Neuronal stem cell (in vitro differentiated cells): ENCODE data around the gene PTPRG.

ENCODE experiments used
- DNase-seq: peaks from one replicate; pipeline ENCODE4 v3.0.0-alpha.2; 2013; ENCODE audit warnings: low spot score
- H2AFZ ChIP-seq: one replicate; pipeline ENCODE4 v1.6.1; 2013; ENCODE audit warnings: mild to moderate bottlenecking, low read length, inconsistent platforms
- H2AK5ac ChIP-seq: 2 replicates; pipeline ENCODE4 v1.6.1; 2013; ENCODE audit warnings: low read depth, mild to moderate bottlenecking, inconsistent platforms, low read length, moderate library complexity, mixed read lengths
- H2BK120ac ChIP-seq: 2 replicates; pipeline ENCODE4 v1.6.1; 2013; ENCODE audit warnings: low read depth, mild to moderate bottlenecking, inconsistent platforms, low read length, moderate library complexity, mixed read lengths
- H2BK12ac ChIP-seq: one replicate; pipeline ENCODE4 v1.6.1; 2013; ENCODE audit warnings: low read length, inconsistent platforms
- H2BK15ac ChIP-seq: 2 replicates; pipeline ENCODE4 v1.6.1; 2013; ENCODE audit warnings: mild to moderate bottlenecking, low read length, inconsistent platforms, mixed read lengths
- H2BK5ac ChIP-seq: one replicate; pipeline ENCODE4 v1.6.1; 2013; ENCODE audit warnings: inconsistent platforms, mild to moderate bottlenecking, low read length, moderate library complexity
- H3K14ac ChIP-seq: one replicate; pipeline ENCODE4 v1.6.1; 2013; ENCODE audit warnings: low read length, inconsistent platforms
- H3K18ac ChIP-seq: 2 replicates; pipeline ENCODE4 v1.6.1; 2013; ENCODE audit warnings: low read length, inconsistent platforms
- H3K23ac ChIP-seq: 2 replicates; pipeline ENCODE4 v1.6.1; 2013; ENCODE audit warnings: low read depth, mild to moderate bottlenecking, mixed read lengths, low read length, inconsistent platforms; ENCODE audit not compliant: poor library complexity
- H3K27ac ChIP-seq: replicated peaks from 3 replicates; pipeline ENCODE4 v1.5.1; 2013; ENCODE audit warnings: low read length, inconsistent platforms
- H3K27me3 ChIP-seq, 3 experiments: 2 replicates each; pipeline ENCODE4 v1.6.1; 2013; ENCODE audit warnings: low read length in 3 of 3, mild to moderate bottlenecking in 2 of 3, inconsistent platforms in 1 of 3, low read depth in 1 of 3, mixed read lengths in 1 of 3, moderate library complexity in 1 of 3; ENCODE audit not compliant: control insufficient read depth in 3 of 3, insufficient read depth in 3 of 3
- H3K36me3 ChIP-seq, 2 donors: replicated peaks in 1 of 2; 2 replicates each; pipeline ENCODE4 v1.6.1; 2013; ENCODE audit warnings: low read length in 2 of 2; ENCODE audit not compliant: control insufficient read depth in 2 of 2, insufficient read depth in 2 of 2
- H3K4ac ChIP-seq: 2 replicates; pipeline ENCODE4 v1.6.1; 2013; ENCODE audit warnings: inconsistent platforms, mild to moderate bottlenecking, low read length, moderate library complexity
- H3K4me1 ChIP-seq, 2 donors: 1 replicate in 1 of 2; 2 replicates in 1 of 2; pipeline ENCODE4 v1.6.1; 2013; ENCODE audit warnings: low read length in 2 of 2, low read depth in 1 of 2; ENCODE audit not compliant: control insufficient read depth in 2 of 2, insufficient read depth in 1 of 2
- H3K4me2 ChIP-seq: one replicate; pipeline ENCODE4 v1.6.1; 2013; ENCODE audit warnings: mild to moderate bottlenecking, low read length, inconsistent platforms; ENCODE audit not compliant: insufficient read depth, poor library complexity, severe bottlenecking
- H3K4me3 ChIP-seq, 2 donors: 2 replicates each; pipeline ENCODE4 v1.5.1; 2013; ENCODE audit warnings: low read length in 2 of 2, mild to moderate bottlenecking in 2 of 2, inconsistent platforms in 1 of 2, moderate library complexity in 1 of 2
- H3K79me1 ChIP-seq: one replicate; pipeline ENCODE4 v1.6.1; 2013; ENCODE audit warnings: low read depth, mild to moderate bottlenecking, inconsistent platforms, low read length, moderate library complexity
- H3K9ac ChIP-seq: one replicate; pipeline ENCODE4 v1.6.1; 2013; ENCODE audit warnings: mild to moderate bottlenecking, low read depth, low read length, inconsistent platforms; ENCODE audit not compliant: poor library complexity
- H3K9me3 ChIP-seq, 2 donors: replicated peaks in 1 of 2; 2 replicates each; pipeline versions ENCODE3 to v1.6.1; 2013; ENCODE audit warnings: low read length in 2 of 2, mild to moderate bottlenecking in 2 of 2, inconsistent platforms in 1 of 2, low read depth in 1 of 2, mixed read lengths in 1 of 2, moderate library complexity in 1 of 2; ENCODE audit not compliant: control insufficient read depth in 2 of 2, insufficient read depth in 1 of 2
- H4K8ac ChIP-seq: one replicate; pipeline ENCODE4 v1.6.1; 2013; ENCODE audit warnings: low read depth, mild to moderate bottlenecking, inconsistent platforms, low read length, moderate library complexity
- H4K91ac ChIP-seq: one replicate; pipeline ENCODE4 v1.6.1; 2013; ENCODE audit warnings: low read length, low read depth, mild to moderate bottlenecking, inconsistent platforms; ENCODE audit not compliant: poor library complexity
- WGBS, 2 donors: extraction: QIAGEN DNeasy Blood & Tissue Kit; methylation state at CpG; one replicate each; pipeline ENCODE4 v1.1.7; 2013; ENCODE audit warnings: missing lambda C conversion rate in 2 of 2, mixed read lengths in 1 of 2; ENCODE audit not compliant: insufficient read length in 2 of 2, insufficient replicate concordance in 1 of 2; ENCODE audit errors: extremely low coverage in 2 of 2; 5-methylcytosine and 5-hydroxymethylcytosine counted together

PTPRG gene

GRCh38 chr3:61869371-61869770 lies 308.0 kb downstream of the PTPRG start:
- no peak overlapping the region for H2BK120ac ChIP-seq
- H3K14ac ChIP-seq = no peak overlapping the region
- no peak overlapping the region for H2BK12ac ChIP-seq
- no peak overlapping the region for H3K4me3 ChIP-seq
- no peak overlapping the region for H4K8ac ChIP-seq
- H3K9ac ChIP-seq = no peak overlapping the region
- no peaks in the 10 kb centered on the region for H3K9me3 ChIP-seq
- no CpG with 5 or more reads among the region's 6 CpGs for WGBS, 2 donors
- no peaks in the 10 kb centered on the region for H3K27me3 ChIP-seq
- no peak overlapping the region for H2BK5ac ChIP-seq
- peak overlapping the region; percentile 10 for H2AFZ ChIP-seq
- peaks cover 8% of the 10 kb centered on the region for H3K79me1 ChIP-seq
- peaks cover 13 to 18% of the 10 kb centered on the region in 2 donors for H3K4me1 ChIP-seq
- H2AK5ac ChIP-seq = no peak overlapping the region
- no peak overlapping the region for H3K27ac ChIP-seq
- peak; percentile 21 for DNase-seq
- no peak overlapping the region for H3K4me2 ChIP-seq
- no peak overlapping the region for H3K23ac ChIP-seq
- H3K36me3 ChIP-seq = no peaks in the 10 kb centered on the region
- no peak overlapping the region for H4K91ac ChIP-seq
- H3K4ac ChIP-seq = no peak overlapping the region
- no peak overlapping the region for H2BK15ac ChIP-seq
- no peak overlapping the region for H3K18ac ChIP-seq

- no peak overlapping the region for H3K9ac ChIP-seq
- no peaks in the 10 kb centered on the region for H3K9me3 ChIP-seq
- no peak overlapping the region for H4K91ac ChIP-seq
- no CpG with 5 or more reads among the region's 2 CpGs for WGBS, 2 donors
- no peaks in the 10 kb centered on the region for H3K36me3 ChIP-seq
- no peak overlapping the region for H4K8ac ChIP-seq
- DNase-seq = no peak
- H2BK120ac ChIP-seq = no peak overlapping the region
- no peak overlapping the region for H2BK5ac ChIP-seq
- H3K14ac ChIP-seq = no peak overlapping the region
- H3K18ac ChIP-seq = no peak overlapping the region
- no peaks in the 10 kb centered on the region for H3K27me3 ChIP-seq
- H2BK12ac ChIP-seq = no peak overlapping the region
- peak overlapping the region; percentile 53 for H2AFZ ChIP-seq
- no peak overlapping the region for H3K23ac ChIP-seq
- no peak overlapping the region for H3K4me3 ChIP-seq
- peaks cover 8% of the 10 kb centered on the region for H3K79me1 ChIP-seq
- no peak overlapping the region for H3K4me2 ChIP-seq
- H3K4ac ChIP-seq = no peak overlapping the region
- H2BK15ac ChIP-seq = no peak overlapping the region
- H3K27ac ChIP-seq = no peak overlapping the region
- H2AK5ac ChIP-seq = no peak overlapping the region
- H3K4me1 ChIP-seq = peaks cover 13 to 19% of the 10 kb centered on the region in 2 donors
Observed at GRCh38 chr3:61871644-61872043, 310.3 kb downstream of the PTPRG start.

GRCh38 chr3:61872077-61872706 lies 310.8 kb downstream of the PTPRG start:
- H3K18ac ChIP-seq = no peak overlapping the region
- no peak overlapping the region for H2BK120ac ChIP-seq
- no peak overlapping the region for H3K23ac ChIP-seq
- H3K79me1 ChIP-seq = peaks cover 3% of the 10 kb centered on the region
- no CpG with 5 or more reads among the region's 5 CpGs for WGBS, 2 donors
- DNase-seq = no peak
- no peak overlapping the region for H3K4me3 ChIP-seq
- no peak overlapping the region for H2AFZ ChIP-seq
- H3K14ac ChIP-seq = no peak overlapping the region
- H4K8ac ChIP-seq = no peak overlapping the region
- no peak overlapping the region for H3K4me2 ChIP-seq
- H3K27me3 ChIP-seq = no peaks in the 10 kb centered on the region
- H2AK5ac ChIP-seq = no peak overlapping the region
- H3K9me3 ChIP-seq = no peaks in the 10 kb centered on the region
- H3K4ac ChIP-seq = no peak overlapping the region
- peaks cover 13 to 19% of the 10 kb centered on the region in 2 donors for H3K4me1 ChIP-seq
- H2BK15ac ChIP-seq = no peak overlapping the region
- no peak overlapping the region for H3K27ac ChIP-seq
- no peak overlapping the region for H4K91ac ChIP-seq
- H2BK12ac ChIP-seq = no peak overlapping the region
- H2BK5ac ChIP-seq = no peak overlapping the region
- no peak overlapping the region for H3K9ac ChIP-seq
- no peaks in the 10 kb centered on the region for H3K36me3 ChIP-seq

DNA sequence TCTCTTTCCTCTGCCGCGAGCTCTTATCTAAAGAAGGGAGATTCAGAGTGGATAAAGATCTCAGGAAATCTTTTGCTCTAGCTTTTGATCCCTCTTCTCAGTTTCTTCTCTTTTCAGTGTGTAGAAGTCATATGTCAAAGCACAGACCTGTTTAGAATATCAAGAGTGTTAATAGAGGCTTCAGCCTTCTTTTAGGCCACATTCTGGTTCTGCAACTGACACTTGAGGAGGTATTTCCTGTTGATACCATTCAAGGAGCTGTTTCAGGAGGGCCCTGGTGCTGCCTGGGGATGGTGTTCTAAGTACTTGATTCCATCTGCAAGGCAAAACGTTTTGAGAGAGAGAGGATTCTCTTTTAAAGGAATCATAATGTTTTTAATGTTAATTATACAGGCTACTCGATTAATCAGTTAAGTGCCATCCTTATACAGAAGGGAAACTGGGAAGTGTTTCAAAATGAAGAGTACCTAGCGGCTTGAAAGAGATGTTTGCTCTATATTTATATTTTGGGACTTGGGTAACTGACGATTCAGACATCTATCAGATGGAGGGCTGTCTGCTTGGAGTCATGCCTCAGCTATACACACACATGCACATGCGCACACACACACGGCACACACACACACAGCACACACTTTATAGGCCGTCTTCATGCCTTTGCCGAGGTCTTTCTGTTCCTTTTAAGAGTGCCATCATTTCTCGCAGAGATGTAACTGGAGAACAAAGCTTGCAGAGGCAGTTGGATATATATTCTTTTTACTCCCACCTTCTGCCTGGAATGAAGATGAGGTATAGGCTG lies 313.9 kb downstream of the PTPRG start:
- Histone ChIP-seq H2BK120ac (no peak overlapping the region), H2BK15ac (no peak overlapping the region), H3K27ac (no peak overlapping the region), H3K36me3 (no peaks in the 10 kb centered on the region), H3K4me2 (no peak overlapping the region), H3K4me3 (no peak overlapping the region), H2AFZ (peak overlapping the region; percentile 52), H3K23ac (no peak overlapping the region), H3K14ac (no peak overlapping the region), H4K8ac (no peak overlapping the region), H3K4me1 (peaks cover 0 to 8% of the 10 kb centered on the region in 2 donors), H3K9ac (peak overlapping the region; percentile 46), H3K4ac (no peak overlapping the region), H3K18ac (no peak overlapping the region), H2BK12ac (no peak overlapping the region), H4K91ac (no peak overlapping the region), H3K9me3 (no peaks in the 10 kb centered on the region), H2BK5ac (no peak overlapping the region), H3K27me3 (no peaks in the 10 kb centered on the region), H3K79me1 (no peaks in the 10 kb centered on the region), H2AK5ac (no peak overlapping the region)
- no peak for DNase-seq
- no CpG with 5 or more reads among the region's 11 CpGs for WGBS, 2 donors
